HG03064 (cell line): ENCODE measurements around the gene LRRC63.

Experiments used
- ATAC-seq: cut with Tn5 transposase; IDR thresholded peaks from one replicate; pipeline ENCODE4 v1.9.1; 2021; ENCODE audit warnings: low read depth; ENCODE audit not compliant: unreplicated experiment

The LRRC63 gene

GRCh38 chr13:46303742-46304385, 92.1 kb downstream of the LRRC63 start:
- ATAC-seq: no peak

GRCh38 chr13:46304546-46304945, 92.8 kb downstream of the LRRC63 start:
- no peak for ATAC-seq

- no peak for ATAC-seq
Observed at GRCh38 chr13:46307554-46307953, 95.8 kb downstream of the LRRC63 start.

- ATAC-seq: no peak
Observed at GRCh38 chr13:46310066-46310465, 98.3 kb downstream of the LRRC63 start.

GRCh38 chr13:46311217-46311616, 99.5 kb downstream of the LRRC63 start:
- no peak for ATAC-seq

- ATAC-seq: no peak
Observed at GRCh38 chr13:46313024-46313423, 101.3 kb downstream of the LRRC63 start.

- no peak for ATAC-seq
Observed at GRCh38 chr13:46313432-46314257, 101.9 kb downstream of the LRRC63 start.

GRCh38 chr13:46314587-46314986, 102.9 kb downstream of the LRRC63 start:
- no peak for ATAC-seq

GRCh38 chr13:46315036-46315435, 103.3 kb downstream of the LRRC63 start:
- ATAC-seq: no peak

GRCh38 chr13:46315491-46316075, 103.9 kb downstream of the LRRC63 start:
- no peak for ATAC-seq

- no peak for ATAC-seq
Observed at GRCh38 chr13:46317120-46317519, 105.4 kb downstream of the LRRC63 start.

GRCh38 chr13:46318986-46319385, 107.3 kb downstream of the LRRC63 start:
- ATAC-seq: no peak

- ATAC-seq: no peak
Observed at GRCh38 chr13:46320406-46320805, 108.7 kb downstream of the LRRC63 start.

- no peak for ATAC-seq
Observed at GRCh38 chr13:46320821-46321220, 109.1 kb downstream of the LRRC63 start.

- ATAC-seq: peak; percentile 71
Observed at GRCh38 chr13:46321494-46322225, 109.9 kb downstream of the LRRC63 start.

GRCh38 chr13:46324976-46325375, 113.2 kb downstream of the LRRC63 start:
- ATAC-seq: no peak
